Islet of Langerhans (tissue), 1 donor: ENCODE results near the gene EFCAB5.
"Not testable (repeated sequence)": the region's sequence is repeated elsewhere in the genome, so short reads cannot be mapped to it uniquely, and the experiment has no call there.

Experiments
- FAIRE-seq: peaks from one replicate; lab custom pipeline; 2011; peaks lifted over from hg19 to GRCh38; lab: Jason Lieb, UNC

EFCAB5 gene

DNA sequence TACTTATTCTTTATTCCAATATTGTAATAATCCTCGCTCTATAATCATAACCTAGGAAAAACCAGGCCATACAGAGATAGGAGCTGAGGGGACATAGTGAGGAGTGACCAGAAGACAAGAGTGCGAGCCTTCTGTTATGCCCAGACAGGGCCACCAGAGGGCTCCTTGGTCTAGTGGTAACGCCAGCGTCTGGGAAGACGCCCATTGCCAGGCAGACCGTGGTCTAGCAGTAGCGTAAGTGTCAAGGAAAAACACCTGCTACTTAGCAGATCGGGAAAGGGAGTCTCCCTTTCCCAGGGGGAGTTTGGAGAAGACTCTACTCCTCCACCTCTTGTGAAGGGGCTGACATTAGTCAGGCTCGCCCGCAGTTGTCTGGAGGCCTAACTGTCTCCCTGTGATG, 70.5 kb downstream of the EFCAB5 start:
- not testable (repeated sequence) for FAIRE-seq

DNA sequence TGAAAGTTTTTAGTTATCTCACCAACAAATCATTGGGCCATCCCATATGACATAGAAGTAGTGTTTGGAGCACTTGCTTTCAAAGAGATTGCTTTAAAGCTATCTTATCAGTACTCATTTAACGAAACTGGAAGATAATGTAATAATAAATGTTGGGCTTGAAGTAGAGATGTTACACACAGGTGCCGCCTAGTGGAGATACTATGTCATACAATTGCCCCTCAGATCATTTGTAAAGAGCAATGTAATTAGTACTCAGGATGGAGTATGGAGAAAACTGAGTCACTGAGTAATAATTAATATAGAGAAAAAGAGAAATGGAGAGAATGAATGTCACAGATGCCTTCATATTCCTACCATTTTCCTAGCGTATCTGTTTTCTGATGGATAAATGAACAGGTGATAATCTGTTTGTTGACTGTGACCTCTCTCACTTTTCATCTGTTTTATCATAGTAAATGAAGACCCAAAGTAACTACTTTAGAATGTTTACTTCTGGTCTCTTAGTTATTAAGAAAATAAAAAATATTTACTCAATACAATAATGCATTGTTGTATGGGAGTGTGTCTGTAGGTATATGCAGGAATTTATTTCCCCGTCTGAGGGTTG, 80.4 kb downstream of the EFCAB5 start:
- FAIRE-seq = peak; percentile 81

GRCh38 chr17:30025325-30025724, 83.9 kb downstream of the EFCAB5 start:
- not testable (repeated sequence) for FAIRE-seq

- no peak for FAIRE-seq
Observed at GRCh38 chr17:30027676-30028075, 86.2 kb downstream of the EFCAB5 start.

DNA sequence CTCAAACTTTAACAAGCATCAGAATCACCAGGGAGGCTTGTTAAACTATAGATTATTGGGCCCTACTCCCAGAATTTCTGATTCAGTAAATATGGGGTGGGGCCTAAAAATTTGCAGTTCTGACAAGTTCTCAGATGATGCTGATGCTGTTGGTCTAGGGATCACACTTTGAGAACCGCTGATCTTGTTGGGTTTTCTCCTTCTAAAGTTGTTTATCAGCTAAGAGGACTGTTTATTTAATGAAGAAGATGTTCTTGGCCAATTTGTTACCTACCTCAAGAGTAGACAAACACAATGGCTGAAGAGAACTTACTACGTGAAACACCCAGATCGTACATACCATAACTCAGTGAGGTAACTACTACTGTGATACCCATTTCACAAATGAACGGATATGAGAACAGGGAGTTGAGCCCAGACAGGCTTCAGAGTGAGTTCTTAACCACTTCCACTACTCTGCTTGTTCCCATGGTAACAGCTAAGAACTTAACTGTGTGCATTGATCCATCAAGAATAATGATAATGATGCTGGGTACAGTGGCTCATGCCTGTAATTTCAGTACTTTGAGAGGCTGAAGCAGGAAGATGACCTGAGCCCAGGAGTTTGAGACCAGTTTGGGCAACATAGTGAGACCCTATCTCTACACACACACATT, 89.9 kb downstream of the EFCAB5 start:
- FAIRE-seq = peak; percentile 43

GRCh38 chr17:30035369-30035768, 93.9 kb downstream of the EFCAB5 start:
- FAIRE-seq = no peak

GRCh38 chr17:30040719-30041518, 99.5 kb downstream of the EFCAB5 start:
- not testable (repeated sequence) for FAIRE-seq

DNA sequence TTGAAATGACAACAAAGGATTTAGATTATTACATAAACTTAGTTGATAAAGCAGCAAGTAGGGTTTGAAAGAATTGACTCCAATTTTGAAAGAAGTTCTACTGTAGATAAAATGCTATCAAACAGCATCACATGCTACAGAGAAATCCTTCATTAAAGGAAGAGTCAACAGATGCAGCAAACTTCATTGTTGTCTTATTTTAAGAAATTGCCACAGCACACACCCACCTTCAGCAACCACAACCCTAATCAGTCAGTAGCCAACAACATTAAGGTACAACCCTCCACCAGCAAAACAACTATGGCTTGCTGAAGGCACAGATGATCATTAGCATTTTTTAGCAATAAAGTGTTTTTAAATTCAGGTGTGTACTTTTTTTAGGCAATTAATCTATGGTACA, 100.1 kb downstream of the EFCAB5 start:
- no peak for FAIRE-seq

GRCh38 chr17:30062372-30062771, 120.9 kb downstream of the EFCAB5 start:
- no peak for FAIRE-seq

DNA sequence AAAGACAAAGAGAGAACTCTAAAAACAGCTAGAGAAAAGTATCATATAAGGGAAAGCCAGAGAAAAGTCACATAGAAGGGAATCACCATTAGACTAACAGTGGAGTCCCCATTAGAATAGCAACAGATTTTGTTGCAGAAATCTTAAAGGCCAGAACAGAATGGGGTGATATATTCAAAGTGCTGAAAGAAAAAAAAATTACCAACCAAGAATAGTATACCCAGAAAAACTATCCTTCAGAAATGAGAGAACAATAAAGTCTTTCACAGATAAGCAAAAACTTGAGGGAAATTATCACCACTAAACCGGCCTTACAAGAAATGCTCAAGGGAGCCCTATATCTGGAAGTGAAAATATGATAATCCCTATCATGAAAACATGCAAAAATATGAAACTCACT, 123.3 kb downstream of the EFCAB5 start:
- no peak for FAIRE-seq

DNA sequence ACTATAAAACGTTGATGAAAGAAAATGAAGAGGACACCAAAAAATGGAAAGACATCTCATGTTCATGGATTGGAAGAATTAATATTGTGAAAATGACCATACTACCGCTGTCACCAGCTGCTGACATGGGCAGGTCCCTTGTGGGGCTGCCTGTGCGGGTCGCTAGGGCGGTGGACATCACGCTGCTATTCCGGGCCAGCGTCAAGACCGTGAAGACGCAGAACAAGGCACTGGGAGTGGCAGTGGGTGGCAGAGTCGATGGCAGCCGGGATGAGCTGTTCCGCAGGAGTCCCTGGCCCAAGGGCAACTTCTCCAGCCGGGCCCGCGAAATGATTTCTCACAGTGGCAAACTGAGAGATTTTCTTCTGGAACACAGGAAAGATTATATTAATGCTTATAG, 127.0 kb downstream of the EFCAB5 start:
- FAIRE-seq = no peak

DNA sequence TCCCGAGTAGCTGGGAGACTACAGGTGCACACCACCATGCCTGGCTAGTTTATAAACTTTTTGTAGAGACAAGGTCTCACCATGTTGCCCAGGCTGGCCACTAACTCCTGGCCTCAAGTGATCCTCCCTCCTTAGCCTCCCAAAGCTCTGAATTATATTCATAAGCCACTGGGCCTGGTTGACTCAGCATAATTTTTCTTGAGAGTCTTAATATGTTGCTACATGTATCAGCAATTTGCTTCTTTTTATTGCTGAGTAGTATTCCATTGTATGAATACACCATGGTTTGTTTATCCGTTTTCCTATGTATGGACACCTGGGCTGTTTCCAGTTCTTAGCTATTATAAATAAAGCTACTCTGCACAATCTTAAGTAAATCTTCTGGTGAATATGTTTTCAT, 132.8 kb downstream of the EFCAB5 start:
- FAIRE-seq = no peak

GRCh38 chr17:30074730-30075129, 133.3 kb downstream of the EFCAB5 start:
- FAIRE-seq = no peak

- FAIRE-seq = no peak
Observed at GRCh38 chr17:30082773-30083172, 141.3 kb downstream of the EFCAB5 start.

DNA sequence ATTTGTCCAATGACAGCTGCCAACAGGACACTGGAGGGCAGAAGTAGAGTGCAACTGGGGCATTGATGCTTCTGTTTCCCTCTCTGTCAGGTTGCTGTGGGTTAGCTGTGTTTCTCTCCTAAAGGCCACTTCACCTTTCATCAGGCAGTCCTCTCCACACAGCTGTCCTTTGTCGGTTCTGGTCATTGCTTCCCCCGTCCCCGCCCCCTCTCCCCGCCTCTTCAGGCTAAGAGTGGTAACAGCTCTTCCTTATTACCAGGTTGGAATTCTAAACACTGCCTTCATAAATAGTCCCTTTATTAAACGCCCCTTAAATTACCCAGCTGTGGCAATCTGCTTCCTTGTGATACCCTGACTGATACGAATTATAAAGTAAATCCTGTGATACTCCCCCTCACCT, 143.4 kb downstream of the EFCAB5 start:
- no peak for FAIRE-seq

DNA sequence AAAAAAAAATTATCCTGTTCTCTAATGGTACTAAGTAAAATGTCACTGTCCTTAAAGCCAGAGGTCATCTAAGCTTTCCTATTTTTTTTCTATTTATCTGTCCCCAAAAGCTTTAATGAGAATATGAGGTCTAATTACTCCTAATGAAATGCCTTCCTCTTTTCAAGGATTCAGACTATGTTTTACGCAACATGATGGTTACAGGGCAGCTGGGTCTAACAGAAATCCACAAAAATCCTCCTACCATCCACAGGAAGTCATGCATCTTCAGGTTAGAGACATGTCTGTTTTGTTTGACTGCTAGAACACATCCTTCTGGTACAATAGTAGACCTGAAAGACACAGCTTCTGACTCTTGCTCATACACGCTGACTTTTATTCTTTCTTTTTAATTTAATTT, 145.5 kb downstream of the EFCAB5 start:
- FAIRE-seq = no peak

- FAIRE-seq = not testable (repeated sequence)
Observed at GRCh38 chr17:30087431-30087830, 146.0 kb downstream of the EFCAB5 start.

DNA sequence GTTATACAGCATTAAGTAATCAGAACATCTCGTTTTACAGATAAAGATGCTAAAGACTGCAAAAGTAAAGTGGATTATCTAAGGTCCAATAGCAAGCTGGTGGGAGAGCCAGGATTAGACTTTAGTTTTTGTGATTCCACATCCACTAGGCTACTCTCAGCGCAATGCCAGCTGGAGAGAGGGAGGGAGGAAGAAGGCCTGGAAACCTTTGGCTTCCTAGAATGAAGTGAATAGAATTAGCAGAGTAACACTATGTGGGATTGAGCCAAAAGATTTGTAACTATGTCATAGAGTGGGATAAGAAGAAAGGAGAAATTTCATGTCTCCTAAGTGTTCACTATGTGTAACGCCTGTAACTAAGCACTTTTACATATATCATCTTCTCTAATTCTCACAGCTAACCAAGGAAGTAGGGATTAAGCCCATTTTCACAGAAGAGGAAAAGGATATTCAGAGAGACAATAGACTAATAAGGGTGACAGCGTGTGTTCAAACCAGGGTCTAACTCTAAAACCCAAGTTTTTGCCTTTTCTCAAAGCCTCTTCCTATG, 149.8 kb downstream of the EFCAB5 start:
- no peak for FAIRE-seq

DNA sequence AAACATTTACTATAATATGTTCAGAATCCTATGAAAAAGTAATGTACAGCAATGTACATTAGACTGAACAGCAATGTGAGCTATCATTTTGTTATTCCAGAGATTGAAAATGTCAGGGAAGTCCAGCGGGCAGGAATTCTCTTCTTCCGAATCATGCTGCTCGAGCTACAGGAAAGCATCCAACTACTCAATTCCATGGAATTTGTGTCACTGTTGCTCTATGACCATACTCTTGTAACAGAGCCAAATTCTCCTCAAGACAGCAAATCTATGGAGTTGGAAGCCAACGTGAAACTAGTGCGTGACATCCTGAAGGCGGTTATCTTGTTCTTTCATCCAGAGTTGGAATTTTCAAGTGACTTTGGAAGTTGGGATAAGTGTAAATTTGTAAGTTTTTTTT, 150.3 kb downstream of the EFCAB5 start:
- FAIRE-seq = no peak

GRCh38 chr17:30092886-30093285, 151.5 kb downstream of the EFCAB5 start:
- FAIRE-seq = no peak

DNA sequence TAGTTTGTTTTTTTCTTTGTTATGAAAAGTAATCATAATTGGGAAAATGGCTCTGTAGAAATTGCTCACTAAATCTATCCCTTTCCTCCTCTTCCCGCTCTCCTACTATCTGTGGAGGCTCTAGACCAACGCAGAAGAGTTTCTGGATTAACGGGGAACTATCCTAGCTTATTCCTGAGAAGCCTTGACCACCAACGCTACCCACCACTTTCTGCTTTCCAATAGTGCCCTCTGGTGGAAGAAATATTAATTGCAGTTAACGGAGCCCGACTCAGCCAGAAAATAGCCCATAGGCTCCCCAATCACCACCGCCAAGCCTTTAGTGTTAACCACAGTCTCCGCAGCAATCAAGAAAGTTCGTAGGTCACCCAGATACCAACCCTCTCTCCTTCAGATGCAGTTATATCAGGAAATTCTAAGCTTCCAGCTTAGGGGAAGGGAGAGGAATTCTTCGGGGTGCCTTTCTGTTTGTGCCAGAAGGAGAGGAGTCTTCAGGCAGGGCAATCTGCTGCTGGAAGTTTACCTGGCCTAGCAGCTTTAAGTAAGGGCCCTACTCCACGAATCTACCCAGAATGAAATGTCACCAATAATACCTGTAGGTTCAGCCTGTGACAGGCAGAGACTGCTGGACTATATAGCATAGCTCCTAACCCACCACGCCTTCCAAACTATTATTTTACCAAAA, 152.2 kb downstream of the EFCAB5 start:
- FAIRE-seq = no peak

GRCh38 chr17:30095507-30096244, 154.2 kb downstream of the EFCAB5 start:
- FAIRE-seq = no peak
